GM19324 (cell line): ENCODE measurements around the gene CCDC197.

Source experiments
- ATAC-seq: cut with Tn5 transposase; IDR thresholded peaks from one replicate; pipeline ENCODE4 v1.9.1; 2021; ENCODE audit warnings: mild to moderate bottlenecking, moderate library complexity; ENCODE audit not compliant: unreplicated experiment, low FRiP score

The CCDC197 gene

GRCh38 chr14:94021416-94022157, 24.5 kb downstream of the CCDC197 start:
- no peak for ATAC-seq

DNA sequence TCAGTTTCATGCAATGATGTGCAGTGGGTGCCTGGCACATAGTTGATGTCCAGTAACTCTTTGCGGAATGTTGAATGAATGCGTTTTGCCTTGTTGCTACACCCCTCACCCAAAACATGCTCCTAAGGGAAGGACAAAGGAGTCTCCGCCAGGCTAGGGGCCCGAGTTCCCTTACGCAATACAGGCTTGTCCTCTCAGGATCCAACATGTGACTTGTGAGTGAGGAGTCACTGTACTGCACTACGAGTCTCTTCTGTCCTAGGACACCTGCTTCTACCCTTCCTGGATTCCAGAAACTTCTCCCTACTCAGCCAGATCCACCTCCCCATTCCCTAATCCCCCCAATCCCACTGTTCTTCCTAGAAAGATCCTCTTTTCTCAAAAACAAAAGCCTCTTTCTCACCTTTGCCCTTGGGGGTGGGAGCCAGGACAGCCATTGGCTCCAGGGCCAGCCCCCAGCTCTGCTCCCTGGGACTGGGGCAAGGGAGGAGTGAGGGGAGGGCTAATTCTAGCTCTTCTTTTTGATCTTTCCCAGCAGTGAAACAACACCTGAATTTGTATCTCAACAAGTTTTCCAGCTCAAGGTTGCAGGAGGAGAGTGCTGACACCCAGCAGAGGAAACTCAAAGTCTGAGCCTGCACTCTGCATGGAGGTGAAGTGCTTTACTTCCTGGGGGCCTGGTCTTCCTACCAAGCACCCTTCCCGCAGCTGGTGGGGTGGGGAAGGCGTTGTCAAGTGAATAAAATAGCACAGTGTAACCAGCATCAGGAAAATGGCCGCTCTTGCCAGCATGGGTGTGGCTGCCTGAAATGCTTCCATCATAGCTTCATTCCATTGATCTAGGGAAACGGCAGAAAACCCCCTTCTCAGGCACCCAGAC, 25.7 kb downstream of the CCDC197 start:
- no peak for ATAC-seq

- no peak for ATAC-seq
Measured at GRCh38 chr14:94024549-94024948, 27.4 kb downstream of the CCDC197 start.

GRCh38 chr14:94025720-94026119, 28.6 kb downstream of the CCDC197 start:
- no peak for ATAC-seq

DNA sequence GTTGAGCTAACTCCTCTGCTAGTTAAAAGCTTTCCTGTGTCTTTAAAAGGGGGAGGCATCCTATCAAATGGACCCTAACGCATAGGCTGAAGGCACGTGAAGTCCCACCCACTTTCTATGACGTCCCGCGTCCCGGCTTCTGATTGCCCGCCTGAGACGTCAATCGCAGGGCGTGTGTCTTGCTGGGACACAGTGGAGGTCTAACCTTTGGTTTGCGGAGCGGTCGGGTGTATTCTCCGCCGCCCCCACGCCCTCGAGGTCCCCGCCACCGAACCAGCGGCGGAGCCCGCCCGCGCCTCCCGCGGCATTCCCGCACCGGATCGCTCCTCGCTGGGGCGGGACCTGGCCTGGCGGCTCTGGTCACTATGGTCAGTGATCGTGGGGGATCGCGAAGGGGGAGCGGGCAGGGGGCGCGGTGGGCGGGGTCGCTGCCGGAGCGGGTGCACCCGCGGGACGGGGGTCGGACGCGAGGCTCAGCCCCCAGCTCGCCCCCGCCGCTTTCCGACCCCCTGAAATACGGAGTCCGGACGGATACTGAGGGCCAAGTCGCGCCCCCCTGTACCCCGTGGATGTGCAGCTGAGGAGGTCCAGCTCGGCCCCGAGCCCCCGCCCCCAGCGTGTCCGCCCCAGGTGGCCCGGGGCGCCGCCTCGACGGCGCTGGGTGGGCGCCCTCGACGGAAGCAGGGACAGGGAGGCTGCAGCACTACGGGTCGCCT, 29.2 kb downstream of the CCDC197 start, which contains the start of gene OTUB2:
Gene OTUB2, plus strand, starts transcription at position 168 of the 716 bp plus-strand sequence. Its CDS starts 198 bp downstream, at position 366.
- ATAC-seq, result peak; percentile 99

DNA sequence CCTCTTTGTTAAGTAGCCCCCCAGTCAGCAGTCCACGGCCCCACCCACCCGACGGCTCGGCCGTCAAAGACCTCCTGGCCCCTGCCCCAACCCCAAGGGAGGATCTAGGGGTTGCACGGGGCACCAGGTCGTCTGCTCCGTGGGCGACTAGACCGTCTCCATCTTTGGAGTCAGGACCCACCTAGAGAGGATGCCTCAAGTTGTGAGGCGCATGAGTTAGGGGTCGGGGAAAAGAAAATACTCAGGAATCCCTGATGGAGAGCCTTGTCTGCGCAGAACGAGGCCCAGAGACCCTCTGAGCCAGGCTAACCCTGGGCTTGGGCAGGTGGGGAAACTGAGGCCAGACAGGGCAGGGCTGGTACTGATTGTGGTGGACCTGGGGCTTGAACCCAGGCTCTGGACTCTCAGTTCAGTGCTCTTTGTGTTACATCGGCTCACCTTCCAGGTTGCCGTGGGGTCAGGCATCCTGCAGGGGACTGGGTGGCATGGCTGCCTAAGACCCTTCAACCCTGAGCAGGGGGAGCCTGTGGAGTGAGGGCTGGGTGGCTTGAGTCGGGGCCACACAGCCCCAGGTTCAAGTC, 29.9 kb downstream of the CCDC197 start:
- ATAC-seq, result no peak

DNA sequence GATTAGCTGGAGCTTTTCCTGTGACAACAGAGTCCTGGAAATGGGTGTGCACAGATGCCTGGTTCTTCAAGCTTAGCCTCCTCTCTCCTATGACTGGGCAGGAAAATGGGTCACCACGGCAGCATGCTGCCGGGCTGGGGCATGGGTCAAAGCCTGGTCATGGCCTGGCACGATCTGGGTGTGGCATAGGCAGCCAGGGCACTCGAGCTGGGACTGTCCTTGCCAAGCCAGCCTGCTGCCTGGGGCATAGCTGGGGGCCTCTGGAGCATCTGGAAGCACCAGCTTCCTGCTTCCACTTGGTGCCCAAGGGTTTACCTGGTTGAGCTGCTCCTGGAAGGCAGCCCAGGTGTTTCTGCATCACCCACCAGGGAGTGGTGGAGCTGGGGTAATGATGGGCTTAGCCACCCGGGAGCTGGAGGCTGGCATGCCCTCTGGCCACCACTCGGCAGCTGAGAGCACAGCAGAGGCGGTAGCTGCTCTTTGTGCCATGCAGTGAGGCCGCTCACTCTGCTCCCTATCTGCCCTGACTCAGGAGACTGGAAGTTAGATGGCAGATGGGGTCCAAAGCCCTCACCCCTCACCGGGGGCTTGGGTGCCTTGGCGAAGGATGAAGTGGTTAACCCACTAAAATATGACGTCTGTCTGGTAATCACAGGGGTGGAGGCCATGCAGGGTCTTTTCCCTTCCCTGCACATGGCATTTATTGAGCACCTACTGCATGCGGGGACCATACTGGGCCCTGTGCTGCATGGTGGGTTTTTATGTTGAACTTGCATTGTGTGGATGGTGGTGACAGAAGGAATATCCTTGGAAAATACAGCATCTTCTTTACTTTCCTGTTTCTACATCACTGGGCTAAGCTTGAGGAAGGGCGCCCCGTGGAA, 30.7 kb downstream of the CCDC197 start:
- no peak for ATAC-seq

- ATAC-seq, result no peak
Measured at GRCh38 chr14:94028450-94028826, 31.3 kb downstream of the CCDC197 start.

- no peak for ATAC-seq
Measured at GRCh38 chr14:94029265-94029664, 32.2 kb downstream of the CCDC197 start.

DNA sequence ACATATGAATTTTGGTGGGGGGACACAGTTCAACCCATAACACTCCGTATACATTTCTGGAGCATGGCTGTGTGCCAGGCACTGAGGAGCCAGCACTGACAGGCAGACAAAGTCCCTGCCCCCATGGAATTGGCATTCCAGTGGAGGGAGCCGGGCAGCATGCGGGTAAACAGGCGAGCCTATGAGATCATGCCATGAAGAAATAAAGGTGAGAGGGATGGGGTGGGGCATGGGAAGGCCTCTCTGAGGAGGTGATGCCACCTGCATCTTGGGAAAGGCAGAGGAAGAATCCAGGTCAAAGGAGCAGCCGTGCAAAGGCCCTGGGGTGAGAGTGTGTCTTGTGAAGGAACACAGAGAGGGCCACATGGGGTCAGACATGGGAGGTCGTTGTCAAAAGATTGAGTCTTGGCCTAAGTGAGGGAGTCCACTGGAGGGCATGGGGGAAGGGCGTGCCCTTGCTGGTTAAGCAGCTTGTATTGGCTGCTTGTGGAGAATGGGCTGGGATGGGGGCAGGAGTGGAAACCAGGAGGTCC, 32.6 kb downstream of the CCDC197 start:
- ATAC-seq, result no peak

DNA sequence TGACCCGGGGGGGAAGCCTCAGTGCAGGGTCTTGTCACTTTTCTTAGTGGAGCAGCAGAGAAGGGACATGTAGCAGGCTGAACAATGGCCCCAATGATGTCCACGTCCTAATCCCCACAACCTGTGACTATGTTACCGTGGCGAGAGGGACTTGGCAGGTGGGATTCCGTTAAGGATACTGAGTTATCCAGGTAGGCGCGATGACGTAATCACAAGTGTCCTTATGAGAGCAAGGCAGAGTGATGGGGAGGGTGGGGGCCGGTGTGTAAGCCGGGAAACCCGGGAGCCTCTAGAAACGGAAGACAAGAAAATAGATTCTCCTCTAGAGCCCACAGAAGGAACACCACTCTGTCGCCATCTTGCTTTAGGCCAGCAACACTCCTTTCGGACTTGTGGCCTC, 33.5 kb downstream of the CCDC197 start:
- ATAC-seq, result no peak

GRCh38 chr14:94031161-94031882, 34.2 kb downstream of the CCDC197 start:
- no peak for ATAC-seq

DNA sequence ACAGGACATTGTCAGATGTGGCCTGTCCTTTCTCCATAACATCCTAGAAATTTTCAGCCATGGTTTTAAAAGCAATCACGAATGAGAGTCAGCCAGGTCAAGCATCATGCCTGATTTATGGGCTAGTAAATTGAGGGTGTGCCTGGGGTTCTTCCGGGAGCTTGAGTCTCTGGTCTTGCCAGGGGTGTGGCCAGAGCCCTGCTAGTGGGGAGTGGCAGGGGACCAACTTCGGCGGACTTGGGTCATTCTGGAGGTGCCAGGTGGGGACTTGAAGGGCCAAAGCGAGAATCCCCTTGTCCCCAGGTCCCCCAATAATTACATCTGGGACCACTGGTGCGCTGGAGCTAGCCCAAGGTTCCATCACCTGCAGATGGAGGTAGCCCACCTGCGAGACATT, 34.8 kb downstream of the CCDC197 start:
- ATAC-seq, result no peak

DNA sequence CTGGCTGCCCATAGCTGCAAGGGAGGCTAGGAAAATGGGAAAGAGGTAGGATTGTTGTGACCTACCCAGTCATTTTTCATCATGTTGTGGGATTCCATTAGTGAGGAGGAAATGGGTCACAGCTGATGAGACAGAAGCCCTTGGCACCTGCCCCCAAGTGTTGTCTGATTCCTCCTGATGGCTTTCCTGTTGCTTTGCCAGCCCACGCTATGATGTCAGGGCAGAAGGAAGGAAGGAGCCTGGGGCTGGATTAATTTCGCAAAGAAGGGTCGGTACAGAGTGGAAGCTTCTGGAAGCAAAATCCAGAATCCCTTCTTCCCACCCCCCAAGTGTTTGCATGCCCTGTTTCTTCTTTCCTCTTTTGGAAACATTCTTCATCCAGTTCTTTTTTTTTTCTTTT, 37.8 kb downstream of the CCDC197 start:
- no peak for ATAC-seq

GRCh38 chr14:94036313-94037167, 39.4 kb downstream of the CCDC197 start:
- peak; percentile 77 for ATAC-seq

DNA sequence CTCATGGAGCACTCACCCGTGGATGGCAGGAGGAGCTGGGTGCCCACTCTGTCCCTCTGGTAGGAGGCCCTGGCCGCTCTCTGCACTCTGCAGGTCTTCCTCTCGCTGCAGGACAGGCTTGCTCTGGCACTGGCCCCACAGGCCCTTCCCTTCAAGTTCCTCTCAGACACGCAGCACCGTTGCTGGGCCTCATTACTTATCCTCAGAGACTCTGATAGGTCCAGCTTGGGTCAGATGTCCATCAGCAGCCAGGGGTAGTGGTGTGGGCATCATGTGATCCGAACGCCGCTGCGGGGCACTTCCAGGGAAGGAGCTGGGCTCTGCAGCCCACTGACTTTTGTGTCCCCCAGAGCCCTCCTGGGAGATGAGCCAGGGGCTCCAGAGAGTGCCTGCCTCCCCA, 40.9 kb downstream of the CCDC197 start:
- ATAC-seq, result no peak

DNA sequence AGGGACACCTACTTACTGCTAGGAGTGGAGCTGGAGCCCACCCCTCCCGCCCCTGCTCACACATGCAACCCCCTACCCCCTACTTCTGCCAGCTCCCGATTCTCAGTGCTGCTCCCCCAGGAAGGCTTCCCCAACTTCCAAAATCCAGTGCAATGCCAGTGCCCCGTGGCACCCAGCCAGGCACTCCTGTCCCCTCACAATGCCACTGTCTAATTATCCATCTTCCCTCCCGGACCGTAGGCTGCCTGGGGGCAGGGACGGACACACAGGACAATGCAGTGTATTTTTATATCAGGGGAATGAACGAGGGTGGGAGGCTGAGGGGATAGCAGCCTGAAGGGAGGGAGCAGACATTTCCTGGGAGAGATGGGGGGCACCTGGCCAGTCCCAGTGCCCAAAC, 41.4 kb downstream of the CCDC197 start:
- no peak for ATAC-seq
